Stimulated activated CD4-positive, alpha-beta T cell treated with anti-CD3 and anti-CD28 coated beads, TNF-alpha, amount 100 ng/mL, for 48 hours (primary cell): ENCODE results near the gene AHCYL2.
"Not testable (repeated sequence)": the region's sequence is repeated elsewhere in the genome, so short reads cannot be mapped to it uniquely, and the experiment has no call there.

Experiments
- DNase-seq, 3 donors: peaks; one replicate each; pipeline ENCODE4 v3.0.0-alpha.2; 2020; ENCODE audit warnings: low read depth in 3 of 3

The AHCYL2 gene

GRCh38 chr7:129285111-129285510 lies 60.3 kb downstream of the AHCYL2 start:
- DNase-seq = no peak

- no peak for DNase-seq
Measured at GRCh38 chr7:129292861-129293260, 68.0 kb downstream of the AHCYL2 start.

GRCh38 chr7:129295015-129295423 lies 70.2 kb downstream of the AHCYL2 start:
- DNase-seq = no peak

- DNase-seq = peak in 2 of 3 donors; percentile 3 to 27
Measured at GRCh38 chr7:129298268-129298893, 73.6 kb downstream of the AHCYL2 start.

- DNase-seq = no peak
Measured at GRCh38 chr7:129299889-129300288, 75.1 kb downstream of the AHCYL2 start.

GRCh38 chr7:129300299-129300698 lies 75.5 kb downstream of the AHCYL2 start:
- DNase-seq = not testable (repeated sequence)

GRCh38 chr7:129307592-129307991 lies 82.8 kb downstream of the AHCYL2 start:
- no peak for DNase-seq

GRCh38 chr7:129308047-129308446 lies 83.2 kb downstream of the AHCYL2 start:
- no peak for DNase-seq

GRCh38 chr7:129311429-129311828 lies 86.6 kb downstream of the AHCYL2 start:
- no peak for DNase-seq

- no peak for DNase-seq
Measured at GRCh38 chr7:129313282-129313681, 88.5 kb downstream of the AHCYL2 start.

- no peak for DNase-seq
Measured at GRCh38 chr7:129315960-129316359, 91.1 kb downstream of the AHCYL2 start.

- no peak for DNase-seq
Measured at GRCh38 chr7:129317450-129317849, 92.6 kb downstream of the AHCYL2 start.

GRCh38 chr7:129327076-129327475 lies 102.2 kb downstream of the AHCYL2 start:
- no peak for DNase-seq

- no peak for DNase-seq
Measured at GRCh38 chr7:129332254-129333035, 107.6 kb downstream of the AHCYL2 start.

GRCh38 chr7:129334473-129334872 lies 109.6 kb downstream of the AHCYL2 start:
- DNase-seq = no peak

GRCh38 chr7:129338450-129338849 lies 113.6 kb downstream of the AHCYL2 start:
- DNase-seq = no peak

- DNase-seq = no peak
Measured at GRCh38 chr7:129341212-129341611, 116.4 kb downstream of the AHCYL2 start.

GRCh38 chr7:129341816-129342806 lies 117.3 kb downstream of the AHCYL2 start:
- DNase-seq = no peak

- DNase-seq = no peak
Measured at GRCh38 chr7:129343099-129343700, 118.4 kb downstream of the AHCYL2 start.

GRCh38 chr7:129347330-129347729 lies 122.5 kb downstream of the AHCYL2 start:
- DNase-seq = no peak

- DNase-seq = no peak
Measured at GRCh38 chr7:129348023-129348740, 123.4 kb downstream of the AHCYL2 start.
